GM23338 (cell line): ENCODE measurements around the gene NPDC1.

ENCODE experiments used
- CREB1 ChIP-seq: fragments of 250-450 bp; sonication (Bioruptor Pico); IDR thresholded peaks from 2 replicates; pipeline ENCODE4 v1.5.0; 2020; ENCODE audit warnings: low read depth, mild to moderate bottlenecking, moderate library complexity
- CTCF ChIP-seq, 2 experiments: fragments of 200-600 bp in 1 of 2; sonication (generic) in 1 of 2; conservative IDR thresholded peaks; 2 replicates each; pipeline versions ENCODE4 v1.5.1 to v1.6.1; 2016 to 2017; ENCODE audit warnings: antibody characterized with exemption in 2 of 2, low read depth in 2 of 2, mild to moderate bottlenecking in 2 of 2, moderate library complexity in 1 of 2
- EZH2 ChIP-seq: fragments of 200-600 bp; sonication (generic); IDR thresholded peaks from one replicate; pipeline ENCODE4 v1.8.0; 2017; ENCODE audit warnings: antibody characterized with exemption, mild to moderate bottlenecking, low read depth; ENCODE audit not compliant: unreplicated experiment
- EZH2phosphoT487 ChIP-seq: fragments of 200-600 bp; sonication (generic); IDR thresholded peaks from one replicate; pipeline ENCODE4 v1.8.1; 2018; ENCODE audit warnings: antibody characterized with exemption; ENCODE audit not compliant: unreplicated experiment
- POLR2AphosphoS5 ChIP-seq: IDR thresholded peaks from 2 replicates; pipeline ENCODE4 v1.6.1; 2016; ENCODE audit warnings: antibody characterized with exemption, low read depth
- REST ChIP-seq: IDR thresholded peaks from one replicate; pipeline ENCODE4 v1.6.1; 2018; ENCODE audit warnings: antibody characterized with exemption; ENCODE audit not compliant: unreplicated experiment

GRCh38 chr9:137015540-137015930 lies 30.4 kb downstream of the NPDC1 start:
- TF ChIP-seq POLR2AphosphoS5 (no peak), REST (no peak), CTCF (conservative IDR thresholded peaks at IDR 0.05; ENCODE audit: low read depth in 2 of 2) (no peak), EZH2 (no peak), CREB1 (CRISPR knock-in tag) (no peak), EZH2phosphoT487 (no peak)
